ENCODE data around the gene KBTBD4. TPM values are rescaled to one million over a fixed set of nuclear protein-coding genes. Genes with fewer than 3 reads are reported as not detected.

The KBTBD4 gene
- 10 to 100 TPM; 11.2 to 14.5 (median 13.4) TPM for polyA plus RNA-seq (ENCODE audit: insufficient read length in 10 of 10)
- long read RNA-seq, donor 1, partial matches to known transcripts, result 0 of 4 reads
- long read RNA-seq, donor 1, other reads (novel, unspliced or antisense), result 0 of 4 reads
- long read RNA-seq, donor 2, partial matches to known transcripts, result 0 of 3 reads
- long read RNA-seq, donor 2, other reads (novel, unspliced or antisense), result 0 of 3 reads
- long read RNA-seq, donor 3, result 0 reads
- long read RNA-seq, donor 4, partial matches to known transcripts, result 0 of 5 reads
- long read RNA-seq, donor 4, other reads (novel, unspliced or antisense), result 0 of 5 reads
- long read RNA-seq, donor 5, partial matches to known transcripts, result 0 of 5 reads
- long read RNA-seq, donor 5, other reads (novel, unspliced or antisense), result 0 of 5 reads
- long read RNA-seq, donor 6, partial matches to known transcripts, result 114 of 226 reads
- long read RNA-seq, donor 6, other reads (novel, unspliced or antisense), result 108 of 226 reads
- long read RNA-seq, donor 7, partial matches to known transcripts, result 0 of 3 reads
- long read RNA-seq, donor 7, other reads (novel, unspliced or antisense), result 0 of 3 reads
- long read RNA-seq, donor 8, partial matches to known transcripts, result 0 of 1 reads
- long read RNA-seq, donor 8, other reads (novel, unspliced or antisense), result 0 of 1 reads
- long read RNA-seq, donor 9, partial matches to known transcripts, result 0 of 1 reads
- long read RNA-seq, donor 9, other reads (novel, unspliced or antisense), result 0 of 1 reads

- DNase-seq, result peak; percentile 89 to 97 (median 95)
Measured at GRCh38 chr11:47578524-47579494, at the start of gene KBTBD4, which contains the start of gene NDUFS3. Gene KBTBD4 (minus strand): TSS chr11:47578970. CDS start chr11:47578951, 19 bp downstream. Gene NDUFS3 (plus strand): TSS chr11:47579074. CDS start chr11:47579092, 18 bp downstream.

GRCh38 chr11:47628026-47628425 lies 49.3 kb upstream of the KBTBD4 start:
- no peak for DNase-seq

- no peak for DNase-seq
Measured at GRCh38 chr11:47626234-47626633, 47.5 kb upstream of the KBTBD4 start.

- no peak for DNase-seq
Measured at GRCh38 chr11:47620836-47621378, 42.1 kb upstream of the KBTBD4 start.

- DNase-seq, result no peak
Measured at GRCh38 chr11:47617417-47617809, 38.6 kb upstream of the KBTBD4 start.

GRCh38 chr11:47616726-47617416 lies 38.1 kb upstream of the KBTBD4 start:
- DNase-seq, result peak; percentile 60 to 81 (median 76)

- no peak for DNase-seq
Measured at GRCh38 chr11:47615249-47615648, 36.5 kb upstream of the KBTBD4 start.

GRCh38 chr11:47611348-47611794 lies 32.6 kb upstream of the KBTBD4 start:
- peak in 1 of 3 donors; percentile 54 for DNase-seq

- DNase-seq, result no peak
Measured at GRCh38 chr11:47609675-47610074, 30.9 kb upstream of the KBTBD4 start.

- peak; percentile 40 to 72 (median 59) for DNase-seq
Measured at GRCh38 chr11:47607380-47607779, 28.6 kb upstream of the KBTBD4 start.

GRCh38 chr11:47606731-47607130 lies 28.0 kb upstream of the KBTBD4 start:
- DNase-seq, result no peak

- DNase-seq, result no peak
Measured at GRCh38 chr11:47605921-47606320, 27.2 kb upstream of the KBTBD4 start.

- no peak for DNase-seq
Measured at GRCh38 chr11:47603295-47603694, 24.5 kb upstream of the KBTBD4 start.

GRCh38 chr11:47599902-47600301 lies 21.1 kb upstream of the KBTBD4 start:
- no peak for DNase-seq

- no peak for DNase-seq
Measured at GRCh38 chr11:47595967-47596366, 17.2 kb upstream of the KBTBD4 start.

GRCh38 chr11:47595029-47595428 lies 16.3 kb upstream of the KBTBD4 start:
- DNase-seq, result no peak

GRCh38 chr11:47593934-47594855 lies 15.4 kb upstream of the KBTBD4 start, which contains the start of gene C1QTNF4:
Gene C1QTNF4 (minus strand): TSS chr11:47594411. CDS start chr11:47590810, 3,601 bp downstream.
- no peak for DNase-seq

- DNase-seq, result no peak
Measured at GRCh38 chr11:47593492-47593933, 14.7 kb upstream of the KBTBD4 start.

- no peak for DNase-seq
Measured at GRCh38 chr11:47592970-47593369, 14.2 kb upstream of the KBTBD4 start.
